ENCODE results near the gene HLA-DRB5. TPM values are rescaled to one million over a fixed set of nuclear protein-coding genes. Genes with fewer than 3 reads are reported as not detected.
"Not testable (repeated sequence)": the region's sequence is repeated elsewhere in the genome, so short reads cannot be mapped to it uniquely, and the experiment has no call there.

Gene HLA-DRB5
- total RNA-seq (2022) (not detected in 2 replicates), Bru-seq, nascent RNA (not detected), BruChase-seq, experiment 1, labeled RNA remaining after a 2-hour chase (not detected), BruChase-seq, experiment 2, labeled RNA remaining after a 6-hour chase (not detected)
- long read RNA-seq, result 0 reads

DNA sequence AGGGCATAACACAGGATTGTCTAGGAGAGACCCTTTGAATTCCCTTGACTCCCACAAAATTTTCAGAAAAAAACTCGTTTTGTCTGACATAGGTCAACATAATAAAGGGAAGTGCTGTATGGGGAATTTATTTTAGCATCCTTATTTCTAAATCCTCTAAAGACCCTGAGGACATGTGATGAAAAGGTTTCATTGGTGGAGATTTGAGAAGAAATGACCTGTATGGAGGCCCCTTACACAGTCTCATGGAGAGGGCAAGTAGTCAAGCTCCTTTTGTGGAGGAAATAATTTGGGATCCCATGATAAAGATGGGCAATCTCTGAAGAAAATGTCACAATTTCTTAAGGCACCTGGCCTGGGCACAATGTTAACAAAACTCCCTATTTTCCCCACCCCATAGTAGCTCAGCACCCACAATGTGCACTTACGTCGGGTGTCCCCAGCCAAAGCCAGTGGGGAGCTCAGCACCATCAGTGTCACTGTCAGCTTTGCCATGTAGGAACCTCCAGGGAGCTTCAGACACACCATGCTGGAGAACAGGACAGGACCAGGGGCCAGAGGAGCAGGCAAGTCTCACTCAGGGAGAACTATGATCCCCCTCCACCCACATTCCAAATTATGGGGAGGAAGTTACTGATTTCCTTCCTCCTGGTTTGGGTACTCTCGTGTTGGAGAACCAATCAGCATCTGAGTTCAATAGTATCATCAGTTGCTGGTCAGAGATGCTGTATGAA, at the start of gene HLA-DRB5:
Gene HLA-DRB5, minus strand, starts transcription at position 591 of the 734 bp plus-strand sequence. Its CDS starts 63 bp downstream, at position 528.
- H3K9me3 ChIP-seq, result no peaks in the 10 kb centered on the region
- TF ChIP-seq, protein P1, sequence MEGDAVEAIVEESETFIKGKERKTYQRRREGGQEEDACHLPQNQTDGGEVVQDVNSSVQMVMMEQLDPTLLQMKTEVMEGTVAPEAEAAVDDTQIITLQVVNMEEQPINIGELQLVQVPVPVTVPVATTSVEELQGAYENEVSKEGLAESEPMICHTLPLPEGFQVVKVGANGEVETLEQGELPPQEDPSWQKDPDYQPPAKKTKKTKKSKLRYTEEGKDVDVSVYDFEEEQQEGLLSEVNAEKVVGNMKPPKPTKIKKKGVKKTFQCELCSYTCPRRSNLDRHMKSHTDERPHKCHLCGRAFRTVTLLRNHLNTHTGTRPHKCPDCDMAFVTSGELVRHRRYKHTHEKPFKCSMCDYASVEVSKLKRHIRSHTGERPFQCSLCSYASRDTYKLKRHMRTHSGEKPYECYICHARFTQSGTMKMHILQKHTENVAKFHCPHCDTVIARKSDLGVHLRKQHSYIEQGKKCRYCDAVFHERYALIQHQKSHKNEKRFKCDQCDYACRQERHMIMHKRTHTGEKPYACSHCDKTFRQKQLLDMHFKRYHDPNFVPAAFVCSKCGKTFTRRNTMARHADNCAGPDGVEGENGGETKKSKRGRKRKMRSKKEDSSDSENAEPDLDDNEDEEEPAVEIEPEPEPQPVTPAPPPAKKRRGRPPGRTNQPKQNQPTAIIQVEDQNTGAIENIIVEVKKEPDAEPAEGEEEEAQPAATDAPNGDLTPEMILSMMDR (IDR thresholded peaks at IDR 0.05; ENCODE audit: insufficient read depth in 1 of 2, low read depth in 1 of 2, low read length in 1 of 2, severe bottlenecking in 1 of 2, unreplicated experiment in 1 of 2), result no peak
- no peaks in the 10 kb centered on the region for H3K36me3 ChIP-seq (ENCODE audit: control insufficient read depth, insufficient read depth, low read length)
- BruUV-seq (replicated peaks), result no TSS peak
- DNase-seq, result no peak
- Mint-ChIP-seq H3K4me3 (ENCODE audit: unreplicated experiment) (no peak within 1 kb of the TSS), H3K4me1 (ENCODE audit: low read depth, unreplicated experiment) (no peaks in the 10 kb centered on the region), H3K27me3 (ENCODE audit: insufficient read depth, unreplicated experiment) (peaks cover 18% of the 10 kb centered on the region), H3K27ac (ENCODE audit: unreplicated experiment) (no peak within 1 kb of the TSS), H3K36me3 (ENCODE audit: insufficient read depth, unreplicated experiment) (no peaks in the 10 kb centered on the region), H3K9me3 (ENCODE audit: unreplicated experiment) (no peaks in the 10 kb centered on the region)
- H3K4me3 ChIP-seq (ENCODE audit: low read depth, low read length), result no peak within 1 kb of the TSS
- H3K4me1 ChIP-seq, result no peaks in the 10 kb centered on the region
- intact Hi-C loops (cut with micrococcal nuclease; ENCODE audit: unreplicated experiment), result no loop called here
- CTCF ChIA-PET, result interaction anchor here (0.9 kb wide), 1 partner anchor 59 kb away, joined by 3 read pairs; no protein-coding TSS in a partner anchor
- POLR2A ChIA-PET, result no interaction called here
- H3K27me3 ChIP-seq (replicated peaks; ENCODE audit: control insufficient read depth, insufficient read depth, low read length), result no peaks in the 10 kb centered on the region

- TF ChIP-seq, protein P1 (IDR thresholded peaks at IDR 0.05; ENCODE audit: insufficient read depth in 1 of 2, low read depth in 1 of 2, low read length in 1 of 2, severe bottlenecking in 1 of 2, unreplicated experiment in 1 of 2), result no peak
- Mint-ChIP-seq H3K4me3 (ENCODE audit: unreplicated experiment) (no peak overlapping the region), H3K36me3 (ENCODE audit: insufficient read depth, unreplicated experiment) (no peaks in the 10 kb centered on the region), H3K9me3 (ENCODE audit: unreplicated experiment) (no peaks in the 10 kb centered on the region), H3K4me1 (ENCODE audit: low read depth, unreplicated experiment) (no peaks in the 10 kb centered on the region), H3K27me3 (ENCODE audit: insufficient read depth, unreplicated experiment) (peaks cover 6% of the 10 kb centered on the region), H3K27ac (ENCODE audit: unreplicated experiment) (no peak overlapping the region)
- no peak for DNase-seq
- H3K36me3 ChIP-seq (ENCODE audit: control insufficient read depth, insufficient read depth, low read length), result no peaks in the 10 kb centered on the region
- POLR2A ChIA-PET, result no interaction called here
- H3K4me3 ChIP-seq (ENCODE audit: low read depth, low read length), result no peak overlapping the region
- intact Hi-C loops (cut with micrococcal nuclease; ENCODE audit: unreplicated experiment), result no loop called here
- no TSS peak for BruUV-seq (replicated peaks)
- H3K27me3 ChIP-seq (replicated peaks; ENCODE audit: control insufficient read depth, insufficient read depth, low read length), result no peaks in the 10 kb centered on the region
- H3K4me1 ChIP-seq, result no peaks in the 10 kb centered on the region
- H3K9me3 ChIP-seq, result no peaks in the 10 kb centered on the region
- CTCF ChIA-PET, result no interaction called here
These were observed 48.9 kb upstream of the HLA-DRB5 start for GRCh38 chr6:32578962-32579361.

DNA sequence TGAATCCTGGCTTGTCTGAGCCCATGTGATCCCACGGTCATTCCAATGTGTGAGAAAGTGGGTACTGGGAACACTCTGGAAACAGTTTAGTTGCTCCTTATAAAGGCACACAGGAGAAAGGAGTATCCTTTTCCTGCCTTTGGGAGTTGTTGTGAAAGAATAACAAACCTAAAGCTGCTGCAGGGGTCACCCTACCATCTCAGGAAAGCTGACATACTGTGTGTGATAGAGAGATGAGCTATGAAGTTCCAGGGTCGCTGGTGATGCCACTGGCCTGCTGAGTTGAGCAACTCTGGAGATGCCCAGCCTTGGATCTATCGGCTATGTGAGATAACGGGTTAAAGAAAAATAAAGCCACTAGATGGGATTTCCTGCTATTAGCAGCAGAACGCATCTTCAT, 47.4 kb upstream of the HLA-DRB5 start:
- H3K27me3 ChIP-seq (replicated peaks; ENCODE audit: control insufficient read depth, insufficient read depth, low read length); intact Hi-C loops (cut with micrococcal nuclease; ENCODE audit: unreplicated experiment): not testable (repeated sequence)

More for the DNA sequence above, 47.4 kb upstream of the HLA-DRB5 start:
- H3K4me1 ChIP-seq; H3K4me1 Mint-ChIP-seq (ENCODE audit: low read depth, unreplicated experiment); H3K9me3 Mint-ChIP-seq (ENCODE audit: unreplicated experiment); H3K9me3 ChIP-seq; BruUV-seq (replicated peaks); H3K4me3 ChIP-seq (ENCODE audit: low read depth, low read length); DNase-seq; H3K36me3 ChIP-seq (ENCODE audit: control insufficient read depth, insufficient read depth, low read length); H3K27me3 Mint-ChIP-seq (ENCODE audit: insufficient read depth, unreplicated experiment); H3K27ac Mint-ChIP-seq (ENCODE audit: unreplicated experiment); CTCF ChIA-PET; H3K36me3 Mint-ChIP-seq (ENCODE audit: insufficient read depth, unreplicated experiment); H3K4me3 Mint-ChIP-seq (ENCODE audit: unreplicated experiment); POLR2A ChIA-PET: not testable (repeated sequence)
